OCI-M2 (cell line): Measurements from ENCODE around the gene CSMD2.

ENCODE experiments used
- DNase-seq: peaks from one replicate; lab custom pipeline; 2025; ENCODE audit not compliant: unreplicated experiment; lab: John Stamatoyannopoulos, UW

CSMD2 gene

DNA sequence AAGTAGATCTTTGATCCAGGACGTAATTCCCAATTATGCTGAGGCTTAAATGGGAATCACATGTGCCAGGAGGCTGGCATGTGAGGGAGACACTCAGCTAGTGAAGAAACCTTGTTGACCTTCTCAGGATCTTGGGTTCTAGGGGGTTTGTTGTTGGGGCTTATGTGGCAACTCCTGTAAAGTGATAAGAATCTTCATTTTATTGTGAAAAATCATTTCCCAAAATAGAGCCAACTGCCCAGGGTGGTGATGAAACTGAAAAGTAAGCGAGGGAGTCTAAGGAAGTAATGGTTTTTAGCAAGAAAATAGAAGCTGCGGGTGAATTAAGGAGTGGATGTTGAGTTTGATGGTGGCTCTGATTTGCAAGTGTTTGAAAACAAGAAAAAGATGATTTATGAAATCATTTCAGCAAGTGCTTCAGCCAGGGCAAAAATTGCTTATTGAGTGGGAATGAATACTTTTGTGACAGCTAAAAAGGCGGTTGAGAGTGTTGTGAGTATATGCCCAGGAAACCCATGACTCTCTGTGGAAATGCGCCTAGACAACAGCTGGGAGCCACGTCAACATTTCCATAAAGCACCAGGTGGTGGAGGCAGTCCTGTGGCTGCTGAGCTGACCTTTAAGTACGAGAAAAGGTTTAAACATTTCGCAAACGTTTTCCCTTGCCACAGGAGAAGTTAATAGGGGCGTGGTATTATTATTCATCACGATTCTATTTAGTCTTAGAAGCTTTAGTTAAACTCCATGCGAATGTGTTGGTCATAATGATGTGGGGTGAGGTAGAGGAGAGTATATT lies 198.5 kb downstream of the CSMD2 start:
- DNase-seq, result no peak

GRCh38 chr1:33965086-33965485 lies 199.9 kb downstream of the CSMD2 start:
- no peak for DNase-seq

DNA sequence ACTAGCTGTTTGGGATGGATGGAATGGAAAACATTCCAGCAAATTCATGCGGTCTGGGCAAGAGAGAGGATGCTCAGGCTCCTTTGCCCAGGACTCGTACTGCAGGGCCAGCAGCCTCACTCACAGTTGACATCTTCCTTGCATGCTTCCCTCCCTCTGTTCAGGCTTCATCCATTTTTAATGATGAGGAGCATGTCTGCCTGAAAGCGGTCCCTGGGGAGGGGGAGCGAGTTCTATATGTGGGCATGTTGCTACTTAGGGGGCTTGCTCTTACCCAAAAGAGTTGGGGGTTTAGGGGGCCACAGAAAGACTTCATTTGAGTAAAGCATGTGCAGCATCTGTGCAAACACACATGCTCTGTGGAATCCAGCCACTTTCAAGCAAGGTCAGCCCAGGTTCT lies 203.0 kb downstream of the CSMD2 start:
- no peak for DNase-seq

- DNase-seq, result no peak
These were observed 204.7 kb downstream of the CSMD2 start for GRCh38 chr1:33960188-33960895.

DNA sequence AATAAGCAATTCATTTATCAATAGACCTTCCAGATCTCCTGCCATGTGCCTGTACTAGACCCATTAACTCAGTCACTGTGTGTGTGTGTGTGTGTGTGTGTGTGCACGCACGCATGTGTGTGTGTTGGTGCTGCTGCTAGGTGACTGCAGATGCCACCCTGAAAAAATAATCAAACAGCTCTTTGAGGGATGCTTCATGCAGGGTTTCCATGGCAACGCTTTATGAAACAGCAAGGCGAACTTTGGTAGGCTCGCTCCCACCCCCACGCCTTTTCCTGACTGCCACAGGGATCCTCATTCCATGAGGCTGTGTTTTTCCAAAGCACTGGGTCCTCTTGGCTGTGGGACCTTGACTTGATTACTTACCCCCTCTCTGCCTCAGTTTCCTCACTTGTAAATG lies 207.2 kb downstream of the CSMD2 start:
- no peak for DNase-seq

DNA sequence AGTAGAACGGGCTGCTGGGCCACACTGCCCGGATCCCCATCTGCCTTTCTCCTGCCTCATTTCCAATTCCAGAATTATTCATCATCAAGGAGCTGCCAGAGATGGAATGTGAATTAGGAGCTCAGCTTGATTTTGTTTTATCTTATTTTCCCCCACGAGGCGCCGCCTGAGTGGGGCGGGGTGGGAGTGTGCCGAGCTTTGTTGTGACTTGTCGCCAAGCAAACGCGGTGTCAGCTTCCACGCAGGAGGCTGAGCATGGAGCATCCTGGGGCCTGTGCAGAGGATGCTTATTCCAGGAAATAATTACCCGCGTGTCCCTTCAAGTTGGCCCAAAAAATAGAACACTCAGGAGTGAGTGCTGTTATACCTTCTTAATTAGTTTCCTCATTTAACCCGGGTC lies 209.9 kb downstream of the CSMD2 start:
- no peak for DNase-seq

GRCh38 chr1:33949570-33949969 lies 215.5 kb downstream of the CSMD2 start:
- no peak for DNase-seq

DNA sequence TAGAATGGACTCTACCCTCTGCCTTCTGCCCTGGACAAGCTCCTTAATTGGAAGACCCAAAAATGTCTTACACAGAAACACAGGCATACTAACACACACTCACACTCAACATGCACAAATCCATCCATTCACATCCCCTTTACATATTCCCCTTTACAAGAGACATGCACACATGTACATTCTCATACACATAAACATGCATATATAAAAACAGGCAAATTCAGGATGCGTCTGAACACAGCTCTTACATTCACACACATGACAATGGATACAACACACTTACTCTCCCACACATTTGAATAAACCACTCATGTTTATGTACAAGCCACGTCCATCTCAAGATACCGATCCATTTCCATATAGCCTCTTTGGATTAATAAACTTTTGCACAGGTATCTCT lies 216.7 kb downstream of the CSMD2 start:
- DNase-seq, result no peak

- no peak for DNase-seq
These were observed 218.2 kb downstream of the CSMD2 start for GRCh38 chr1:33946836-33947235.

GRCh38 chr1:33944846-33945245 lies 220.2 kb downstream of the CSMD2 start:
- no peak for DNase-seq

- no peak for DNase-seq
These were observed 221.1 kb downstream of the CSMD2 start for GRCh38 chr1:33943978-33944377.

DNA sequence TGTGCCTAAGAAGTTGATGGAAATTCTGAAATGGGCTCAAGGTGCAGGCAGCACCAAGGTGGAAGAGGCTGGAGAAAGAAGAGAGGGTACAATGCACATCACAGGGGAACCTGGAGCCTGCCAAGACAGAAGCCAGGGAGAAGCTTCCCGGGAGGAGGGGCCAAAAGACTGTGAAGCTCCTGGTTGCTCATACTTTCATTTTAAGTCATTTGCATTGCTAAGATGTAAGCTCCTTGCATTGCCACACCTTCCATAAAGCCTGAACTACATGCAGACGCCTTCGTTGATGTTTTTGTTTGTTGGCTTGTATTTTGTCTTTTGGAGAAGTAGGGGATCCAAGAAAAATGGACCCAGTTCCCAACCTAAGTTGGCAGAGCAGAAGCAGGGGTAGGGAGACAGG lies 232.2 kb downstream of the CSMD2 start:
- no peak for DNase-seq

DNA sequence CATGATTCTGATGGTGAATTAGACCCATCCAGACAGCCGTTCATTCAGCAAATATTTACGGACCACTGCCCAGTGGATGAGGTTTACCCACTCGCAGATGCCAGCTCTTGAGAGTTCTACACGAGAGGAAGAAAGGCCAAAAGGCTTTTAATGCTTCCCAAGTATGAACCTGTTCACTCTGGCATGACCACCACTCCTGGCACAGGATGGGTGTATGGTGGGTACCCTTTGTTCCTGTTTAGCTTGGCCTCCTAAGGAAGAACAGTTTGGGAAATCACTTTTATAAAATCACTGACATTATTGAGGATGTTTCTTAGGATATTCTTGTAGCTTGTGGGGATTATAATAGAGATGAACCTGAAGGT lies 233.9 kb downstream of the CSMD2 start:
- DNase-seq, result no peak

- DNase-seq, result no peak
These were observed 234.5 kb downstream of the CSMD2 start for GRCh38 chr1:33930346-33931110.

DNA sequence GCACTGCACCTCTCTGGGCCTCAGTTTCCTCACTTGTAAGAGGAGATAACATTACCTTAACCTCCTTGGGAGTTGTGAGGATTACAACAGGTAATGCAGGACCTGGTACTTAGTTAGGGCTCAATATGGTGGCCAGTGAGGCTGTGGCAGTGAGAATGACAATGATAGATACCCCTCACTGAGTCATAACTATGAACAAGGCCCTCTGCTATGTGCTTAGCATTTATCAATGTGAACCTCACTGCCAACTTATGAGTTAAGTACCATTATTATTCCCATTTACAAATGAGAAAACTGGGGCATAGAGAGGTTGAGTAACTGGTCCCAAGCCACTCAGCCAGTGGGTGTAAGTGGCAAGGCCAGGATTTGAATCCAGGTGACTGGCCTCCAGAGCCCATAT lies 236.8 kb downstream of the CSMD2 start:
- no peak for DNase-seq

GRCh38 chr1:33927721-33928120 lies 237.3 kb downstream of the CSMD2 start:
- no peak for DNase-seq

GRCh38 chr1:33925586-33925985 lies 239.4 kb downstream of the CSMD2 start:
- DNase-seq, result no peak

- no peak for DNase-seq
These were observed 243.7 kb downstream of the CSMD2 start for GRCh38 chr1:33921281-33921680.

- DNase-seq, result no peak
These were observed 246.7 kb downstream of the CSMD2 start for GRCh38 chr1:33918368-33918767.

GRCh38 chr1:33916786-33917185 lies 248.2 kb downstream of the CSMD2 start:
- no peak for DNase-seq

- DNase-seq, result no peak
These were observed 250.5 kb downstream of the CSMD2 start for GRCh38 chr1:33914531-33914930.
